Stimulated activated CD4-positive, alpha-beta T cell treated with anti-CD3 and anti-CD28 coated beads, Interleukin-2, amount 100 ng/mL, for 48 hours (primary cell): ENCODE data around the gene TRABD2B.

Experiments
- DNase-seq, 2 donors: peaks; one replicate each; pipeline ENCODE4 v3.0.0-alpha.2; 2020

The TRABD2B gene

GRCh38 chr1:47712596-47713299 is 284.4 kb downstream of the TRABD2B start:
- DNase-seq = no peak

DNA sequence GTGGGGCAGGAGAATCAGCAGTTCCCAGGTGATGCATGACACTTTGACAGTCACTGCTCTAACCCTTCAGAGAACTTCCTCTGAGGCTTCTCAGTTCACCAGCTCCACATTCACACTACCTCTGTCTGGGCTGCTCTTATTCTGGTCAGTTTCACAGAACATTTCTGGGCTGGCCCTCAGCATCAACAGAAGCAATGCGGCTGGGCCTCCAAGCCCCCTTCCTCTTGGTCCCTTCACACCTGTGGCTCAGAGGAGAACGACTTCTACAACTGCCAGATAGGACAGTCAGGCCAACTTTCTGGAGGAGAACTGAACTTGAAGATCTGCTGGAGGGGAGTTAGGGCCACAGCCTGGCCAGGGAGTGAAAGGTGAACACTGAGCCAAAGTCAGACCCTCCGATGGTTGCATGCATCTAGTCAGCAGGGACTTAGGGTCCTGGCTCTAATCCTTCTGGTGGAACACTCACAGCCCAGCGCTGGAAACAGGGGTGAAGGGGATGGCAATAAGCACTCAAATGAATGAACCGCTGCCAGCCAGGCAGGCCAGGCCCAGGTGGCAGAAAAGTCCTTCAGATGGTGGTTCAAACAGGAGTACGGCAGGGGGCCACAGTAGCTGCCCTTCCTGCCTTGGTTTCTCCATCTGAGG is 285.2 kb downstream of the TRABD2B start:
- DNase-seq = no peak

DNA sequence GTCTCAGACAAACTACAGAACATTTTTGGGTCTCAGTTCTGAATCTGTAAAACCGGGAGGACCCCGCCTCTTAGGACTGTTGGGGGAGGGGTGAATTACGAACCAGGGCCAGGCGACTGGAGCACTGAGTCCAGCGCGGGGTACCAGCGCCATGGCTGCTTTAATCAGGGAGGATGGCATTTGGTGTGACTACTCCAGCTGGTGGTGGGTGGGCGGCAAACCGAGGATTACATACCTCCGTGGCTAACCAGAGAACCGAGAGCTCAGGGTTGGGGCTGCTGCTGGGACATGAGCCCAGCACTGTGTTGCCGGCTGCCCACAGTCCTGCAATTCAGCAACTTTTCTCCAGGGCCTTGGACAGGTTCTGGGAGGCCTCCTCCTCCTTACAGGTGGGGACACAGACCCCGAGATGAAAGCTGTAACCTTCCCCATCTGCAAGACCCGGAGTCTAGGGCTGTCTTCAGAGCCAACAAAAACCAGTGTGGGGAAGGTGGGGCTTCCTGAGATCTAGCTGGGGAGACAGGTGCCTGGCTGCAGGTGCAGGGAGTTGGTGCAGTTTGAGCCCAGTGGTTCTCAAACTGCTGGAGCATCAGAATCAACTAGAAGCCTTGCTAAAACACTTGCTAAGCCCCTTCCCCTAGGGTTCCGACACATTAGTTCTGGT is 285.9 kb downstream of the TRABD2B start:
- no peak for DNase-seq
